ENCODE data around the gene TAGLN2. TPM values are rescaled to one million over a fixed set of nuclear protein-coding genes. Genes with fewer than 3 reads are reported as not detected.

TAGLN2 gene
- 38.5 and 101 TPM in 2 replicates for total RNA-seq (2011; cell fraction: chromatin; rRNA removed; ENCODE audit: low replicate concordance)
- total RNA-seq (2011; cell fraction: nucleolus; rRNA removed) = 100 and 103 TPM in 2 replicates
- total RNA-seq (2011; cell fraction: nucleoplasm; rRNA removed) = 95.8 and 128 TPM in 2 replicates
- total RNA-seq (2014; rRNA removed) = 456 and 502 TPM in 2 replicates
- total RNA-seq (2014; rRNA removed; fragmentation: Illumina TruSeq; extraction: Trizol) = 180 and 192 TPM in 2 replicates
- 247 and 249 TPM in 2 replicates for total RNA-seq (2015; rRNA removed; fragmentation: Illumina TruSeq; extraction: Trizol)
- total RNA-seq (2021) = 498 and 506 TPM in 2 replicates
- 414 and 518 TPM in 2 replicates for polyA plus RNA-seq (2011; rRNA removed)
- polyA plus RNA-seq (2011; cell fraction: cytosol; rRNA removed) = 883 and 1,031 TPM in 2 replicates
- polyA plus RNA-seq (2011; cell fraction: nucleus; rRNA removed) = 273 and 355 TPM in 2 replicates
- polyA plus RNA-seq (2012) = 571 and 615 TPM in 2 replicates
- polyA plus RNA-seq (2014; fragmentation: Illumina TruSeq; extraction: Trizol) = 565 and 573 TPM in 2 replicates
- 100 to 1,000 TPM; 334 to 683 TPM for polyA plus RNA-seq (2014; fragmentation: Nextera tagmentation; extraction: Ambion mirVana)
- 455 and 456 TPM in 2 replicates for polyA plus RNA-seq (2014; rRNA removed)
- polyA minus RNA-seq (2011; rRNA and poly(A)+ RNA removed) = 196 and 205 TPM in 2 replicates
- polyA minus RNA-seq (2011; cell fraction: cytosol; rRNA and poly(A)+ RNA removed) = 239 and 243 TPM in 2 replicates
- polyA minus RNA-seq (2011; cell fraction: nucleus; rRNA and poly(A)+ RNA removed) = 47.4 and 74.8 TPM in 2 replicates
- percentile 98 among the genes with signal in this experiment for Bru-seq, nascent RNA
- BruChase-seq, experiment 1, labeled RNA remaining after a 2-hour chase = percentile 91 among the genes with signal in this experiment
- BruChase-seq, experiment 2, labeled RNA remaining after a 6-hour chase = percentile 94 among the genes with signal in this experiment
- long read RNA-seq, experiment 1, transcript TAGLN2-203 (5 exons, 1,604 nt) = major isoform, 573 of 794 reads
- long read RNA-seq, experiment 1, partial matches to known transcripts = 51 of 794 reads
- long read RNA-seq, experiment 1, other reads (novel, unspliced or antisense) = 167 of 794 reads
- long read RNA-seq, experiment 2, transcript TAGLN2-203 (5 exons, 1,604 nt) = major isoform, 470 of 817 reads
- long read RNA-seq, experiment 2, transcript TAGLN2-205 (4 exons, 1,051 nt) = minor isoform, 5 of 817 reads
- long read RNA-seq, experiment 2, partial matches to known transcripts = 217 of 817 reads
- long read RNA-seq, experiment 2, other reads (novel, unspliced or antisense) = 123 of 817 reads
- long read RNA-seq, experiment 3, transcript TAGLN2-203 (5 exons, 1,604 nt) = major isoform, 1,012 of 1,087 reads
- long read RNA-seq, experiment 3, partial matches to known transcripts = 67 of 1,087 reads
- long read RNA-seq, experiment 3, other reads (novel, unspliced or antisense) = 6 of 1,087 reads

GRCh38 chr1:159924791-159925718 is at the start of gene TAGLN2:
TAGLN2 (minus strand) TSS chr1:159925507; CDS start chr1:159920509, 4,998 bp downstream.
- intact Hi-C loops (cut with micrococcal nuclease) = loop anchor here (1.0 to 10.0 kb wide), 3 partner anchors 25 to 340 kb away; partner anchors contain the start of genes CFAP45 and DCAF8
- Histone ChIP-seq H2AFZ (ENCODE audit: low read depth, low read length) (peak within 1 kb of the TSS; percentile 81), H3K27me3 (ENCODE audit: control insufficient read depth in 2 of 2, insufficient read depth in 2 of 2, low read length in 2 of 2) (no peaks in the 10 kb centered on the region), H3K4me3 (peak within 1 kb of the TSS; percentile 72), H3K4me1 (replicated peaks in 1 of 2; ENCODE audit: control insufficient read depth in 2 of 2, insufficient read depth in 2 of 2, low read length in 2 of 2) (peaks cover 28 to 77% of the 10 kb centered on the region in 2 experiments), H3K9me3 (replicated peaks; ENCODE audit: control insufficient read depth, insufficient read depth, low read depth, low read length) (no peaks in the 10 kb centered on the region), H3K9ac (ENCODE audit: insufficient read depth in 1 of 2, low read depth in 2 of 2, low read length in 2 of 2) (peak within 1 kb of the TSS; percentile 93 to 99), H3K79me2 (ENCODE audit: control insufficient read depth, insufficient read depth, low read length) (peaks cover 55% of the 10 kb centered on the region), H4K20me1 (replicated peaks; ENCODE audit: control insufficient read depth, insufficient read depth, low read length) (peaks cover 38% of the 10 kb centered on the region; the same call in 1 of the 2 replicates), H3K9me1 (ENCODE audit: control insufficient read depth, insufficient read depth, low read length) (peaks cover 12% of the 10 kb centered on the region), H3K36me3 (ENCODE audit: control insufficient read depth, insufficient read depth, low read length) (peaks cover 32% of the 10 kb centered on the region), H3K27ac (ENCODE audit: extremely low read depth, low read depth, low read length) (peak within 1 kb of the TSS; percentile 100), H3K4me2 (ENCODE audit: insufficient read depth, low read length) (peak within 1 kb of the TSS; percentile 94)
- FAIRE-seq (peak; percentile 85), ATAC-seq (peak; percentile 83), DNase-seq (ENCODE audit: extremely low read depth in 1 of 4, low spot score in 3 of 4) (peak; percentile 86 to 95 (median 91))
- in situ Hi-C loops (cut with MboI) = no loop called here
- 1% methylated on average over 49 of the region's 58 CpGs for WGBS (ENCODE audit: insufficient coverage, low coverage, missing lambda C conversion rate)
- ChIA-PET POLR2A (interaction anchor here (0.6 to 4.2 kb wide), 14 partner anchors 8 to 337 kb away, joined by 3 to 35 read pairs (median 4); partner anchors contain the start of genes DCAF8 and DUSP23), CTCF (ENCODE audit: low intra/inter-chr PET ratio) (no interaction called here)
- TSS peak; percentile 53 for BruUV-seq (replicated peaks)
- TF ChIP-seq TEAD4 (IDR thresholded peaks at IDR 0.05; ENCODE audit: low read length) (no peak), TEAD4 (CRISPR knock-in tag; IDR thresholded peaks at IDR 0.05; ENCODE audit: borderline replicate concordance) (0 out of 2 replicates have a peak, but pooled peaks have one; percentile 50), SMARCC2 (IDR thresholded peaks at IDR 0.05; ENCODE audit: low read depth) (no peak), RBM34 (IDR thresholded peaks at IDR 0.05; ENCODE audit: borderline replicate concordance, insufficient read depth, low read length) (no peak), RBM22 (IDR thresholded peaks at IDR 0.05; ENCODE audit: low read depth, low read length, poor library complexity, severe bottlenecking) (peak; percentile 91), CHD1 (IDR thresholded peaks at IDR 0.05; ENCODE audit: low read length) (peak; percentile 88), GABPB1 (CRISPR knock-in tag; IDR thresholded peaks at IDR 0.05) (peak; percentile 56), BRD4 (IDR thresholded peaks at IDR 0.05) (peak; percentile 72), ZNF707 (CRISPR knock-in tag; conservative IDR thresholded peaks at IDR 0.05) (no peak), TCF3 (CRISPR knock-in tag; IDR thresholded peaks at IDR 0.05) (0 out of 2 replicates have a peak, but pooled peaks have one; percentile 11), TAF7 (tag; IDR thresholded peaks at IDR 0.05) (peak; percentile 87), ZBTB1 (CRISPR knock-in tag; IDR thresholded peaks at IDR 0.05; ENCODE audit: borderline replicate concordance, low read depth) (no peak; the same call in 1 of the 2 replicates), DACH1 (IDR thresholded peaks at IDR 0.05; ENCODE audit: partially characterized antibody) (peak; percentile 36)
